Measurements from ENCODE around the gene SLC35B2. TPM values are rescaled to one million over a fixed set of nuclear protein-coding genes. Genes with fewer than 3 reads are reported as not detected.
A peak's percentile ranks its signal among the peaks of the same experiment; 100 is the strongest.

SLC35B2 gene
- 129 and 143 TPM in 2 replicates for total RNA-seq (2022)
- percentile 81 among the genes with signal in this experiment for Bru-seq, nascent RNA
- percentile 98 among the genes with signal in this experiment for BruChase-seq, experiment 1, labeled RNA remaining after a 6-hour chase
- BruChase-seq, experiment 2, labeled RNA remaining after a 2-hour chase: percentile 96 among the genes with signal in this experiment
- long read RNA-seq, transcript SLC35B2-202 (4 exons, 2,043 nt): major isoform, 250 of 288 reads
- long read RNA-seq, transcript SLC35B2-207 (4 exons, 2,063 nt): minor isoform, 6 of 288 reads
- long read RNA-seq, partial matches to known transcripts: 18 of 288 reads
- long read RNA-seq, other reads (novel, unspliced or antisense): 13 of 288 reads

- H3K4me1 Mint-ChIP-seq (ENCODE audit: low read depth, unreplicated experiment): peaks cover 74% of the 10 kb centered on the region
- no peaks in the 10 kb centered on the region for H3K9me3 Mint-ChIP-seq (ENCODE audit: low read depth, unreplicated experiment)
- TF ChIP-seq CTCF (IDR thresholded peaks at IDR 0.05; ENCODE audit: unreplicated experiment): peak; percentile 94
- peaks cover 74% of the 10 kb centered on the region for H3K36me3 Mint-ChIP-seq (ENCODE audit: insufficient read depth, unreplicated experiment)
- peak within 1 kb of the TSS; percentile 86 for H3K4me3 Mint-ChIP-seq (ENCODE audit: low read depth, unreplicated experiment)
- CTCF ChIA-PET: interaction anchor here (0.6 to 1.8 kb wide), 10 partner anchors 10 to 835 kb away, joined by 3 to 14 read pairs (median 4); partner anchors contain the start of gene HSP90AB1
- peak within 1 kb of the TSS; percentile 89 for H3K27ac Mint-ChIP-seq (ENCODE audit: unreplicated experiment)
- intact Hi-C loops (cut with micrococcal nuclease; ENCODE audit: unreplicated experiment): no loop called here
- no peaks in the 10 kb centered on the region for H3K27me3 Mint-ChIP-seq (ENCODE audit: unreplicated experiment)
- no TSS peak for BruUV-seq (replicated peaks)
- DNase-seq: peak; percentile 91
Observed at GRCh38 chr6:44257025-44257752, at the start of gene SLC35B2. Gene SLC35B2, minus strand, starts transcription at chr6:44257528. Its CDS starts 118 bp downstream, at chr6:44257410.

GRCh38 chr6:44306710-44307109 is 49.4 kb upstream of the SLC35B2 start:
- intact Hi-C loops (cut with micrococcal nuclease; ENCODE audit: unreplicated experiment): no loop called here
- Mint-ChIP-seq H3K9me3 (ENCODE audit: low read depth, unreplicated experiment) (no peaks in the 10 kb centered on the region), H3K4me3 (ENCODE audit: low read depth, unreplicated experiment) (no peak overlapping the region), H3K27me3 (ENCODE audit: unreplicated experiment) (no peaks in the 10 kb centered on the region), H3K27ac (ENCODE audit: unreplicated experiment) (no peak overlapping the region), H3K36me3 (ENCODE audit: insufficient read depth, unreplicated experiment) (peaks cover 33% of the 10 kb centered on the region), H3K4me1 (ENCODE audit: low read depth, unreplicated experiment) (peaks cover 2% of the 10 kb centered on the region)
- BruUV-seq (replicated peaks): no TSS peak
- no peak for DNase-seq
- no peak for TF ChIP-seq CTCF (IDR thresholded peaks at IDR 0.05; ENCODE audit: unreplicated experiment)
- CTCF ChIA-PET: interaction anchor here (0.8 to 3.9 kb wide), 3 partner anchors 39 to 78 kb away, joined by 3 to 25 read pairs (median 3); no protein-coding TSS in a partner anchor

GRCh38 chr6:44305200-44305725 is 47.9 kb upstream of the SLC35B2 start:
- Mint-ChIP-seq H3K27me3 (ENCODE audit: unreplicated experiment) (no peaks in the 10 kb centered on the region), H3K9me3 (ENCODE audit: low read depth, unreplicated experiment) (no peaks in the 10 kb centered on the region), H3K4me1 (ENCODE audit: low read depth, unreplicated experiment) (no peaks in the 10 kb centered on the region), H3K4me3 (ENCODE audit: low read depth, unreplicated experiment) (no peak overlapping the region), H3K27ac (ENCODE audit: unreplicated experiment) (no peak overlapping the region), H3K36me3 (ENCODE audit: insufficient read depth, unreplicated experiment) (peaks cover 42% of the 10 kb centered on the region)
- TF ChIP-seq CTCF (IDR thresholded peaks at IDR 0.05; ENCODE audit: unreplicated experiment): no peak
- intact Hi-C loops (cut with micrococcal nuclease; ENCODE audit: unreplicated experiment): loop anchor here (2.0 kb wide), 1 partner anchor 36 kb away; no protein-coding TSS in a partner anchor
- no TSS peak for BruUV-seq (replicated peaks)
- DNase-seq: no peak
- CTCF ChIA-PET: interaction anchor here (0.6 to 3.9 kb wide), 9 partner anchors 8 to 594 kb away, joined by 3 to 25 read pairs (median 3); partner anchors contain the start of gene AARS2
